Germinal center (tissue), 1 donor: Measurements from ENCODE around the gene HIVEP3.
A peak's percentile ranks its signal among the peaks of the same experiment; 100 is the strongest.

Experiments
- DNase-seq: peaks from one replicate; pipeline ENCODE4 v3.0.0; 2012; ENCODE audit warnings: mixed read lengths, low spot score

HIVEP3 gene

DNA sequence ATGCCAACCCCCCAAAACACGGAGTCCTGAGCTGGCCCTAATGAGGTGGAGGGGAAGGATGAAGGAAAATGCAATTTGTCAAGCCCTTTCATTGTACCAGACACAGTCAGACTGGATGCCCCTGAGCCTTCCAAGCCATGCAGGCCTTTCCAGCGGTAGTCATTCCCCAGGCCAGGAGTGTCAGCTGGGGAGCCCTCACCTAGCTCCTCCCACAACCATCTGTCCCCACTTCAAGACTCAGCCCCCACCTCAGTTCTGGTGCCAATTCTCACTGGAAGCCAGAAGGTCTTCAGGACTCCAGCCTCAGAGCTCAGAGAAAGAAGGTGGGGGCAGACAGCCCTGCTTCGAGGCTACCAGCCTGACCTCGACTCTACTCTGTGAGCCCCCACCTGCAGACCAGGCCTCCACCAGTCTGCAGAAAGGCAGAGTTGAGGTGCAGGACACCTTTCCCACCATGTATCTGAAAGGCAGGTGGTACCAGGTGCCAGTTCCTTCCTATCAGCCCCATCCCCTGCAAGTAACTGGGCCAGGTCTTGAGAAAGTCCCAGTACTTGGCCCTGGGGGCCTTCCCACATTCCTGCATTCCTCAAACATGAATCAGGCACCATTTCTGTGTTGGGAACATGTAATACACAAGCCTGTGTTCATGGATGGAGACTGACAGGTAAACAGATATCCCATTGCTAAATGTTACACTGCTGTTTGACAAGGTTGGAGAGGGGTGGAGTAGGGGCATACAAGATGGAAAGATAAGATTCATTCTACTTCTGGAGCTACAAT lies 253.7 kb downstream of the HIVEP3 start:
- no peak for DNase-seq

DNA sequence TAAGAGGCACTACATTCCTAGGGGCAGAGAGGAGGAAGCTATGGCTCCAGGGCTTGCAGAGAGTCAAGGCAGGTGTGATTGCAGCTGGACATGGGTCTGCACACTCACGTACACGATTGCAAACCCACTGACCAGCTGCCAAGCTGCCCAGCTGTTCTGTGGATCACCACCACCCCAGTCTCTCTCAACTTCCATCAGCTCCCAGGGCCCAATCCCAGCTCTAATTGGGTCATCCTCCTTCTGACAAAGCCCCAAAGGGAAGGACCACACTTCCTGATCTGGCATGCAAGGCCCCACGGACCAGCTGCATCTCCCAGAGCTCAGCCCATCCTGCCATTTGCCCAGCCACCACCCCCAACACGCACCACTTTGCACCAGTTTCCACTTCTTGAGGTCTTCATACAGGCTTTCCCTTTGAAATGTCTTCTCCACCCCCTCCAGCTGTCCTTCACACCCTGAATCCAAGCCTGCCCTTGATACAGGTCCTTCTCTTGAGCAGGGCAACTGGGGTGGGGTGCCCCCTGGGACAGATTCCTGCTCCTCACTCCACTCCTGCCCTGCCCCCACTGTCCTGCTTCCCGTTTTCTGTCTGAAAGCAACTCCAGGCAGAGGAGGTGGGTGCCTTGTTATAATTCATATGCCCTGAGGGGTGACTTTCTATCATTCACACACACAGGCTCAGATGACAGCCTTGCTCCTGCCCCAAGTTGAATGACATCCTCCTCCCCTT lies 254.9 kb downstream of the HIVEP3 start:
- no peak for DNase-seq

- DNase-seq, result no peak
Observed at GRCh38 chr1:41662765-41663437, 255.8 kb downstream of the HIVEP3 start.

DNA sequence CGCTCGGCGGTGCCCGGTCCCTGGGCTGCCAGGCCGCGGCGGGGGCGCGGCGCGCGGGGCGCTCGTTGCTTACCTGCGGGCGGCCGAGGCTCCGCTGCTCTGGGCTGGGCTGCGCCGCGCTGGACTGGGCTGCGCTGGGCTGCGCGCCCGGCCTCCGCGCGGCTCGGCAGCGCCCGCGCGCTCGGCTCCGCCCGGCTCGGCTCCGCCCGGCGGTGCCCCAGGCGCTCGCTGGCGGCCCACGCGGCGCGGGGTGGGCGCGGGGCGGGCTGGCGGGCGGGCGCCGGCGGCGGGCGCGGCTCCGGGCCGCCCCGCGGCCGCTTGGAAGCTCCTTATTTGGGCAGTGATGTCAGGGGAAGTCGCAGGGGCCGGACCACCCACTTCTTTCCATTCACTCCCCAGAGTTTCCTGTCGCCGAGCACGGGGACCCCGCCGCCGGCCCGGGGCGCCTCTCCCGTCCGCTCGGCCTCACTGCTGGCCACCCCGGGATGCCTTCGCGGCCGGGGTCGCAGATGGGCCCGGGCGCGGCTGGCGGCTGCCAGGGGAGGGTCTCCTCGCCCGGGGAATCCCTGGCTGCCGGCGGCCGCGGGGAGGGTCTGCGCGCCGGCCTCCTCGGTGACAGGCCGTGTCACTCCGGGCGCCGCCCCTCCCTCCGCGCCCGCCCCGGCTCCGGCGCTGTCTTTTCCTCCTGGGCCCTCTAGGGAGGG lies 256.5 kb downstream of the HIVEP3 start:
- DNase-seq, result peak; percentile 89

DNA sequence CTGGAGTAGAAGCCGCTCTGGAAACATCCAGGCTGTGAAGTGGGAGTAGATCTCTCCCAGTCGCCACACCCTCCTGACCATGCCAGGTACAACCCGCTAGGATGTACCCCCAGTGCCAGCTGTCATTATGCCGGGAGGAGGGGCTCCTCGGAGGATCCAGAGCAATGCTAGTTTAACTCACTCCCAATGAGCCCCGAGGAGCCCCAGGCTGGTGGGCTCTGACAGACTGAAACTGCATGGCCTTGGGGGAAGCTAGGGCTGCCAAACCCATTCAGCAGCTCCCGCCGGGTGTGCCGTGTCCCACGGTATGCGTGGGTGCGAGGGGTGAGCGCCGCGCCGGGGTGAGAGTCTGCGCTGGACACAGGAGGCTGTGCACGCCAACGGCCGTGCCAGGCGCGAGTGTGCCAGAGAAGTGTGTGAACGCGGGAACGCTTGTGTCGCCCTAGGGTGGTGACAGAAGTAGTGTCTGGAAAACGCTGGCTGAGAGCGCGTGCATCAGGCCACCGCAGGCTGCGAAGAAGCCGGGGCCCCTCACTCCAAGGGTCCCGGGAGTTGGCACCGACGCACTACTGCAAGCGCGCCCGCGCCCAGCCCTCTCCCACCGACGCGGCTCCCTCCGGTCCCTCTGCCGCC lies 257.2 kb downstream of the HIVEP3 start:
- peak; percentile 36 for DNase-seq

DNA sequence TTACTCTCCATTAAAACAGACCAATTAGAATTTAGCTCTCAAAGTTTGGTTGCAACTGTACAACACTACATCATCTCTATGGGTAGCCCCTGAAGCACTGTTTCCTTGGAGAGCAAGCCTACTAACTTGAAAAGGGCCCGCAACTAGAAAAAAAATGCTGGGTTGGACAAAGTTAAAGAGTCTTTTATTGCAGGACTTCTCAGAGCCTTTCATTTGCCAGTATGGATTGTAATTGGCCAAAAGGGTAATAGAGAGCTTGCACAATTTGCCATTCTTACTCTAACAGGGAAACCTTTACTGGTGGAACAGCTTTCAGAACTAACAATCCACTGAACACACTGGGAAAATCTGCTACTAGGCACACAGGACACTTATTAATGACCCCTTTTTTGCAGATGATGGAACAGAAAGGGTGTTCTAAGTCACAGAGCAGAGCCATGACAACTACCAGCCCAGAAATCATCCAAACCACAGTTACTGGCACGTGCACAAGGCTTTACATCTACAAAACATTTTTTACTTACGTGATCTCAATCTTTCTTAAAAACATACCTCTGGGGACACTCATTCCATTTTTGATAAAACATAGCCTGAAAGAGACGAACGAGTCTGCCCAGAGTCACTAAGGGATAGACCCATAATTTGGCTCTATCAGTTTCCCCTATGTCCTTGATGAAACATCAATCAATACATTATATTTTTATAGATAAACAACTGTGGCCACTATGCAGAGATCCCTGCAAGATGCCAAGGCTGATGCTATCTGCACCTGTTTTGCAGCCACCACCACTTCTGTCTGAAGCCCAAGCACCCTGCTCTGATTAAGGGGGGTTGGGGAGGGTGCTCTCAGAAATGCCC lies 257.9 kb downstream of the HIVEP3 start:
- DNase-seq, result no peak

- no peak for DNase-seq
Observed at GRCh38 chr1:41659903-41660302, 258.8 kb downstream of the HIVEP3 start.

GRCh38 chr1:41659159-41659495 lies 259.6 kb downstream of the HIVEP3 start:
- no peak for DNase-seq

GRCh38 chr1:41658431-41659158 lies 260.1 kb downstream of the HIVEP3 start:
- no peak for DNase-seq

DNA sequence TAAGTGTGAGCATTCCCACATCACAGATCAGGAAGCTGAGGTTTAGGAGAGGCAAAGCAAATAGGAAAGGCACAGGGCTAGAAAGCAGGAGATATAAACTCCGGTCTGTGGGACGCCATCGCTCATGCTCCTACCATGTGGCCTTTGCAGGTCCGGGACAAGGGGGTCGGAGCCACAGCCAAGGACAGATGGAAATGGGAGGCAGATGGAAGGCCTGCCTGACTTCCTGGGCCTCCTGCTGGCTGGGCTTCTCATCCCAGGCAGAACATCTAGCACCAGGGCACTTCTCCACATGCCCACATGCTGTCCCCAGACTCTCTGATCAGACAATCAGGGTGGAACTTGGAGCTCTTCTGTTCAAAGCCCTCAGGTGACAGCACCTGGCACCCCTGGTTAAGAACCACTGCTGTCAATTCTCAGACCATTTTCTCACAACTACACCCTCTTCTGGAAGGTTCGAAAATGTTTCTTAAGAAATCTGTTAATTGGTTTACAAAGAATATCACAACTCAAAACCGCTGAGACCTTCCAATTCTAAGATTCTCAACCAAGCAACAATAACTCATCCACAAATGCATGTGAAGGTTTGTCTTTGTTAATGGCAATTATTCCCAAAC lies 260.9 kb downstream of the HIVEP3 start:
- DNase-seq, result no peak

GRCh38 chr1:41656825-41657500 lies 261.8 kb downstream of the HIVEP3 start:
- DNase-seq, result no peak

DNA sequence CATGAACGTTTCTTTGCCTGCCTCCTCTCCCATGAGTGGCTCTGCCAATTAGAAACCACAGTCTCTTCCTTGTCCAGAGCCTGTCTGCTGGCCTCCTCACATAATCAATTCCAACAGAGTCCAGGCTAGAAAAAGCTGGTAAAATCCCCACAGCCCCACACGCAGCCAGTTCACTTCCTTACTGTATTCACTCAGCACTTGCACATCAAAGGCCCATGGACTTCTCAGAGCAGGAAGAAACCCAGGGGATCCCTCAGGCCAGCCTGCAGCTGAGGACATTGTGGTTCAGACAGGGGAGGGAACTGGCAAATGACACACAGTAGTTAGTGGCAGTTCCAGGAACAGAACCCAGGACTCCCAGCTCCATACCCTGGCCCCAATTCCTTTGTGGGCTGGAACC lies 262.7 kb downstream of the HIVEP3 start:
- no peak for DNase-seq

GRCh38 chr1:41655632-41656031 lies 263.1 kb downstream of the HIVEP3 start:
- no peak for DNase-seq

- no peak for DNase-seq
Observed at GRCh38 chr1:41653574-41653973, 265.1 kb downstream of the HIVEP3 start.

- no peak for DNase-seq
Observed at GRCh38 chr1:41652384-41653265, 266.1 kb downstream of the HIVEP3 start.

DNA sequence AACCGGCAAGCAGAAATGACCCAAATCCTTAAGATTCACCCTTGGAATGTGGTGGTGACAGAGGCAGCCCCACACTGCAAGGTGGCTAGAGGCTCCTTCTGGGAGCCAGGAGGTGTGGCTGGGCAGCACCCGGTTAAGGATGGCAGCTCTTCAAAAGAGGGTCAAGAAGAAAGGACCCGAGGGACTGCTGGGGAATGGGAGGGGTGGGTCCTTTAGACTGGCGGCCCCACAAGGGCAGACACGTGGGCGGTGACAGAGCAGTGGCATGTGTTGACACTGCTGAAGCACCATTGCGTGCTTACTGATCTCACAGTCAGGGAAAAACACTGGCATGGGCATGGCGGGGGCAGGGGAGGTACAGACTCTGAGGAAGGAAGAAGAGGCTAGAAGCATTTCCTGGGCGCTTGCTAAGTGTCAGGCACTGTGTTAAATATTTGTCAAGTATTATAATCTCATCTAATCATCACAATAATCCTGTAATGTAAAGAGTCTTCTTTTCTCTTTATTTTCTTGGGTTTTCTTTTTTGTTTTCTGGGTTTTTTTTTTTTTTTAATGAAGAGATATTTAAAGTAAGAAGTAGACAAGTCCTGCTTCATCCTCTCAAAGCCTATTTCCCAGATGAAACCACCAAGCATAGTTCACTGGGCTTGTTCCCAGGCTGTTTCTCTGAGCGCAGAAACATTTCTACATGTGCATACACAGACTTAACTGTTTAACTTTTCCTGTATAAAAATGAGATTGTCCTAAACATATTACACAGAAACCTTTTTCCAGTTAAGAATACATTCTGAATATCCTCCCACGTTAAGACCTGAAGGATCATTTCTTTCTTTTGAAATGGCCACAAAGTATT lies 268.5 kb downstream of the HIVEP3 start:
- DNase-seq, result no peak

DNA sequence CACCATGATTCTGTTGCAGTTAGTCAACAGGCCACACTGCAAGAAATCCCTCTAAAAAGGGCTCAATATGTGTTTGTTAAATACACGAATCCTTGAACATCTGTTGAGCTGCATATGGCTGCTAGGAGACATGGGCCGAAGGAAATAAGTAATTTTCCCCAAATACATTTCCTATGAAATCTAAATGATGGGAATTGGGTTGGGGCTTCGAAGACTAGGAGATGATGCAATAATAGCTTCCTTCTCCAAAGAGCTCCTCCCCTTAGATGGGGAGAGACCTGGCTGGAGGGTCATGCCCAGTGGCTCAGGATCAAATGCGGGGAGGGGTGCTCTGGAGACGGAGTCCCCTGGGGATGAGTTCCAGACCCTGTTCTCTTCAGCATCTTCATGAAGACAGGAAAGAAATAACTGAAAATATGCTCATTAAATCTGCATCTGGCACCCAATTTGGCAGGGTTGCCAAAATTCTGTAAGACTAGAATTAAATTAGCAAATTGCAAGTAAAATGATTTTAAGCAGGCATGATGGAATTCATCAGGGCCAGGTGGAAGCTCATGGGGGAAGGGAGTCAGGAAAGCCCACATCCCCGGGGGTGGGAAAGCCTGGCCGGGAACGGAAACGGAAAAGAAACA lies 269.2 kb downstream of the HIVEP3 start:
- DNase-seq, result no peak
